K562 (cell line): Measurements from ENCODE around the gene MVD. TPM values are rescaled to one million over a fixed set of nuclear protein-coding genes. Genes with fewer than 3 reads are reported as not detected.

Experiments
- ATF4 ChIP-seq: fragments of 450-650 bp; formaldehyde crosslinking; IDR thresholded peaks from 2 replicates; pipeline ENCODE4 v1.4.0; 2022; ENCODE audit warnings: mild to moderate bottlenecking, moderate library complexity
- BCOR ChIP-seq: fragments of 450-650 bp; IDR thresholded peaks from 2 replicates; pipeline ENCODE4 v1.6.1; 2016
- CAMTA2 ChIP-seq: fragments of 250-450 bp; sonication (Bioruptor Pico); conservative IDR thresholded peaks from 2 replicates; pipeline ENCODE4 v1.5.1; 2022
- E2F5 ChIP-seq: sonication (generic); formaldehyde crosslinking; IDR thresholded peaks from 2 replicates; pipeline ENCODE4 v1.8.0; 2022; ENCODE audit warnings: mild to moderate bottlenecking, missing genetic modification reagents
- GATA2 ChIP-seq: sonication (generic); formaldehyde crosslinking; IDR thresholded peaks from 2 replicates; pipeline ENCODE4 v1.4.0; 2020; ENCODE audit warnings: mild to moderate bottlenecking, missing genetic modification reagents
- HMG20A ChIP-seq: fragments of 450-650 bp; formaldehyde crosslinking; conservative IDR thresholded peaks from 2 replicates; pipeline ENCODE4 v1.4.0; 2020; ENCODE audit warnings: mild to moderate bottlenecking, mixed read lengths
- MAFK ChIP-seq: IDR thresholded peaks from 2 replicates; pipeline ENCODE4 v1.6.1; 2011; ENCODE audit warnings: low read length, improper control_type of control experiment
- MAZ ChIP-seq, 2 experiments: fragments of 450-650 bp in 1 of 2; sonication (generic) in 1 of 2; formaldehyde crosslinking; IDR thresholded peaks in 1 of 2; conservative IDR thresholded peaks in 1 of 2; 2 replicates each; pipeline versions ENCODE4 v1.4.0 to v1.5.0; 2020; ENCODE audit warnings: mild to moderate bottlenecking in 1 of 2, missing genetic modification reagents in 1 of 2
- MCM5 ChIP-seq: fragments of 450-650 bp; IDR thresholded peaks from 2 replicates; pipeline ENCODE4 v1.6.1; 2016; ENCODE audit warnings: low read depth
- MECOM ChIP-seq: fragments of 250-450 bp; sonication (Bioruptor Pico); IDR thresholded peaks from 2 replicates; pipeline ENCODE4 v1.8.0; 2022; ENCODE audit warnings: inconsistent platforms
- POLR3G ChIP-seq: IDR thresholded peaks from 2 replicates; pipeline ENCODE4 v1.6.1; 2011; ENCODE audit not compliant: insufficient read length, insufficient replicate concordance; ENCODE audit errors: extremely low read depth
- PTRF ChIP-seq: fragments of 450-650 bp; IDR thresholded peaks from 2 replicates; pipeline ENCODE4 v1.6.1; 2016; ENCODE audit warnings: mild to moderate bottlenecking, missing genetic modification characterization, missing compliant biosample characterization
- RBM17 ChIP-seq: fragments of 200-400 bp; formaldehyde crosslinking; IDR thresholded peaks from 2 replicates; pipeline ENCODE4 v1.6.1; 2017; ENCODE audit warnings: low read depth, mild to moderate bottlenecking, low read length, borderline replicate concordance
- SETDB1 ChIP-seq: IDR thresholded peaks from one replicate; pipeline ENCODE4 v1.6.1; 2012; ENCODE audit warnings: low read length, control low read depth, inconsistent platforms
- SMAD2 ChIP-seq: fragments of 150-350 bp; IDR thresholded peaks from 2 replicates; pipeline ENCODE4 v1.6.1; 2014; ENCODE audit warnings: low read depth, mild to moderate bottlenecking, low read length
- SREBF1 ChIP-seq: fragments of 150-350 bp; IDR thresholded peaks from 2 replicates; pipeline ENCODE4 v1.6.1; 2014; ENCODE audit warnings: antibody characterized with exemption, low read depth, low read length, borderline replicate concordance
- ZBTB9 ChIP-seq: fragments of 450-650 bp; formaldehyde crosslinking; IDR thresholded peaks from 2 replicates; pipeline ENCODE4 v1.4.0; 2020; ENCODE audit warnings: mild to moderate bottlenecking, moderate library complexity
- ZNF175 ChIP-seq: fragments of 200-800 bp; sonication (Bioruptor generic); IDR thresholded peaks from 2 replicates; pipeline ENCODE4 v1.6.1; 2016; ENCODE audit warnings: low read depth, mild to moderate bottlenecking, missing genetic modification characterization, missing compliant biosample characterization
- ZNF518B ChIP-seq: fragments of 250-450 bp; sonication (Bioruptor Pico); IDR thresholded peaks from 2 replicates; pipeline ENCODE4 v1.5.0; 2021; ENCODE audit warnings: mild to moderate bottlenecking, moderate library complexity
- ZNF740 ChIP-seq, 3 experiments: fragments of 200-800 bp in 1 of 3; sonication (Bioruptor generic) in 1 of 3; sonication (generic) in 1 of 3; formaldehyde crosslinking in 1 of 3; IDR thresholded peaks; 2 replicates each; pipeline versions ENCODE4 v1.6.1 to v1.8.0; 2016 to 2022; ENCODE audit warnings: mild to moderate bottlenecking in 2 of 3, missing compliant biosample characterization in 2 of 3, missing genetic modification characterization in 2 of 3, missing genetic modification reagents in 1 of 3
- polyA plus RNA-seq, 8 experiments: library from polyadenylated mRNA; depleted of rRNA in 4 of 8; stranded (reverse) in 5 of 8; unstranded in 3 of 8; fragments of >200 nt; fragmentation: Nextera tagmentation in 2 of 8; fragmentation: Illumina TruSeq in 1 of 8; extraction: Ambion mirVana in 2 of 8; extraction: Trizol in 1 of 8; gene quantifications; 2 replicates each; pipeline versions ENCODE4 v1.2.1 to v1.2.3, GENCODE V29; 2011 to 2014; ENCODE audit warnings: inconsistent platforms in 1 of 8, missing spikeins in 1 of 8
- total RNA-seq, 7 experiments: library from RNA; depleted of rRNA in 6 of 7; stranded (reverse); fragments of >200 nt in 6 of 7; fragmentation: Illumina TruSeq in 2 of 7; extraction: Trizol in 2 of 7; gene quantifications; 2 replicates each; pipeline versions ENCODE4 v1.2.1 to v1.2.3, GENCODE V29; 2011 to 2021; ENCODE audit warnings: low replicate concordance in 1 of 7

Gene MVD
- total and polyA plus RNA-seq, 9 of the 15 experiments (the other 6 are each of a cell fraction or from before 2014, with no cell fraction given): 12.2 to 141 (median 45.3) TPM

- peak; percentile 37 to 66; a peak in 2 of 4 replicates for TF ChIP-seq MAZ (CRISPR knock-in tag; conservative IDR thresholded peaks at IDR 0.05 in 1 of 2, IDR thresholded peaks at IDR 0.05 in 1 of 2)
- TF ChIP-seq ZBTB9: no peak
- no peak for TF ChIP-seq MAFK
- no peak for TF ChIP-seq MCM5
- TF ChIP-seq ZNF518B: no peak
- TF ChIP-seq E2F5 (CRISPR knock-in tag): no peak
- TF ChIP-seq ATF4 (CRISPR knock-in tag): no peak
- TF ChIP-seq ZNF740 (CRISPR knock-in tag; IDR thresholded peaks at IDR 0.05): peak; percentile 64; the same call in 1 of the 2 replicates
- no peak for TF ChIP-seq ZNF740 (tag; IDR thresholded peaks at IDR 0.05)
- no peak for TF ChIP-seq SETDB1
- no peak for TF ChIP-seq POLR3G
- no peak for TF ChIP-seq SMAD2
- TF ChIP-seq ZNF175 (CRISPR knock-in tag): no peak
- TF ChIP-seq MECOM (CRISPR knock-in tag): no peak
- TF ChIP-seq HMG20A (CRISPR knock-in tag): no peak
- no peak for TF ChIP-seq CAMTA2 (CRISPR knock-in tag)
- TF ChIP-seq GATA2 (CRISPR knock-in tag): no peak
- no peak for TF ChIP-seq SREBF1
- TF ChIP-seq RBM17: no peak
- peak; percentile 41; the same call in 1 of the 2 replicates for TF ChIP-seq BCOR
- no peak for TF ChIP-seq PTRF (tag)
These were observed 28.5 kb downstream of the MVD start (continued) for GRCh38 chr16:88634141-88634993.
